ENCODE measurements around the gene CLASP1.

The CLASP1 gene

GRCh38 chr2:121398853-121399252 is 250.4 kb downstream of the CLASP1 start:
- peaks cover 83% of the 10 kb centered on the region; the same call in 1 of the 2 replicates for H3K36me3 ChIP-seq (ENCODE audit: insufficient read depth, low read length)
- no peak overlapping the region for H3K9ac ChIP-seq (ENCODE audit: low read length)
- TF ChIP-seq EZH2 (IDR thresholded peaks at IDR 0.05; ENCODE audit: borderline replicate concordance, low read length) (no peak), CTCF (IDR thresholded peaks at IDR 0.05; ENCODE audit: low read length) (no peak)
- H3K9me3 ChIP-seq (ENCODE audit: low read length): no peaks in the 10 kb centered on the region
- no peak overlapping the region for H3K4me2 ChIP-seq (ENCODE audit: low read length)
- H2AFZ ChIP-seq (ENCODE audit: low read length): no peak overlapping the region
- H4K20me1 ChIP-seq (ENCODE audit: insufficient read depth, low read length): no peaks in the 10 kb centered on the region
- H3K4me3 ChIP-seq (ENCODE audit: low read depth, low read length, poor library complexity, severe bottlenecking): no peak overlapping the region
- no peaks in the 10 kb centered on the region for H3K79me2 ChIP-seq (ENCODE audit: insufficient read depth, low read length)
- H3K9me2 ChIP-seq (ENCODE audit: low read depth, low read length): no peaks in the 10 kb centered on the region
- no peaks in the 10 kb centered on the region for H3K27me3 ChIP-seq (ENCODE audit: insufficient read depth, low read length)
- no peaks in the 10 kb centered on the region for H3F3A ChIP-seq (ENCODE audit: insufficient read depth, low read length)
- no peaks in the 10 kb centered on the region for H3K4me1 ChIP-seq (ENCODE audit: insufficient read depth, low read length, severe bottlenecking)
- no peak overlapping the region for H3K27ac ChIP-seq (ENCODE audit: low read depth, low read length, poor library complexity, severe bottlenecking)

GRCh38 chr2:121390082-121390692 is 259.1 kb downstream of the CLASP1 start:
- no peak overlapping the region for H3K4me2 ChIP-seq (ENCODE audit: low read length)
- H3K9ac ChIP-seq (ENCODE audit: low read length): no peak overlapping the region
- H3K9me2 ChIP-seq (ENCODE audit: low read depth, low read length): no peaks in the 10 kb centered on the region
- no peak overlapping the region for H3K27ac ChIP-seq (ENCODE audit: low read depth, low read length, poor library complexity, severe bottlenecking)
- TF ChIP-seq EZH2 (IDR thresholded peaks at IDR 0.05; ENCODE audit: borderline replicate concordance, low read length): no peak
- TF ChIP-seq CTCF (IDR thresholded peaks at IDR 0.05; ENCODE audit: low read length): no peak
- no peaks in the 10 kb centered on the region for H3K27me3 ChIP-seq (ENCODE audit: insufficient read depth, low read length)
- H4K20me1 ChIP-seq (ENCODE audit: insufficient read depth, low read length): no peaks in the 10 kb centered on the region
- H3K36me3 ChIP-seq (ENCODE audit: insufficient read depth, low read length): peaks cover 56% of the 10 kb centered on the region
- no peaks in the 10 kb centered on the region for H3K9me3 ChIP-seq (ENCODE audit: low read length)
- H3K4me1 ChIP-seq (ENCODE audit: insufficient read depth, low read length, severe bottlenecking): no peaks in the 10 kb centered on the region
- no peak overlapping the region for H2AFZ ChIP-seq (ENCODE audit: low read length)
- no peaks in the 10 kb centered on the region for H3K79me2 ChIP-seq (ENCODE audit: insufficient read depth, low read length)
- H3K4me3 ChIP-seq (ENCODE audit: low read depth, low read length, poor library complexity, severe bottlenecking): no peak overlapping the region
- no peaks in the 10 kb centered on the region for H3F3A ChIP-seq (ENCODE audit: insufficient read depth, low read length)

GRCh38 chr2:121388371-121388770 is 260.9 kb downstream of the CLASP1 start:
- H3K4me3 ChIP-seq (ENCODE audit: low read depth, low read length, poor library complexity, severe bottlenecking): no peak overlapping the region
- no peak overlapping the region for H3K9ac ChIP-seq (ENCODE audit: low read length)
- no peak overlapping the region for H3K4me2 ChIP-seq (ENCODE audit: low read length)
- H3K79me2 ChIP-seq (ENCODE audit: insufficient read depth, low read length): no peaks in the 10 kb centered on the region
- no peaks in the 10 kb centered on the region for H3K4me1 ChIP-seq (ENCODE audit: insufficient read depth, low read length, severe bottlenecking)
- no peak for TF ChIP-seq EZH2 (IDR thresholded peaks at IDR 0.05; ENCODE audit: borderline replicate concordance, low read length)
- no peak for TF ChIP-seq CTCF (IDR thresholded peaks at IDR 0.05; ENCODE audit: low read length)
- H3K27me3 ChIP-seq (ENCODE audit: insufficient read depth, low read length): no peaks in the 10 kb centered on the region
- H3K9me3 ChIP-seq (ENCODE audit: low read length): no peaks in the 10 kb centered on the region
- H3K27ac ChIP-seq (ENCODE audit: low read depth, low read length, poor library complexity, severe bottlenecking): no peak overlapping the region
- H3F3A ChIP-seq (ENCODE audit: insufficient read depth, low read length): no peaks in the 10 kb centered on the region
- H4K20me1 ChIP-seq (ENCODE audit: insufficient read depth, low read length): no peaks in the 10 kb centered on the region
- no peak overlapping the region for H2AFZ ChIP-seq (ENCODE audit: low read length)
- H3K36me3 ChIP-seq (ENCODE audit: insufficient read depth, low read length): peaks cover 54% of the 10 kb centered on the region
- H3K9me2 ChIP-seq (ENCODE audit: low read depth, low read length): no peaks in the 10 kb centered on the region

All from OCI-LY1 (cell line).